ENCODE results near the gene RASIP1. TPM values are rescaled to one million over a fixed set of nuclear protein-coding genes. Genes with fewer than 3 reads are reported as not detected.

RASIP1 gene
- polyA plus RNA-seq, 2 of the 4 experiments (the other 2 are of a cell fraction): 0.36 to 0.40 TPM

- no peaks in the 10 kb centered on the region for H3K9me3 ChIP-seq
- no peak for TF ChIP-seq GATA3 (IDR thresholded peaks at IDR 0.05; ENCODE audit: borderline replicate concordance)
- TF ChIP-seq EHF (CRISPR knock-in tag; IDR thresholded peaks at IDR 0.05): no peak
- no peak for TF ChIP-seq ESRRA (IDR thresholded peaks at IDR 0.05; ENCODE audit: borderline replicate concordance, low read length)
- TF ChIP-seq ZSCAN20 (CRISPR knock-in tag; IDR thresholded peaks at IDR 0.05): no peak
- TF ChIP-seq ZC3H11A (IDR thresholded peaks at IDR 0.05): no peak
- no peak for TF ChIP-seq TFCP2L1 (CRISPR knock-in tag; IDR thresholded peaks at IDR 0.05)
- TF ChIP-seq PHF8 (IDR thresholded peaks at IDR 0.05; ENCODE audit: borderline replicate concordance, low read depth): no peak
- no peak for TF ChIP-seq ELK1 (IDR thresholded peaks at IDR 0.05; ENCODE audit: low read depth, low read length)
- no peak for TF ChIP-seq CBX8 (IDR thresholded peaks at IDR 0.05)
- TF ChIP-seq BHLHE40 (IDR thresholded peaks at IDR 0.05; ENCODE audit: low read depth, low read length): no peak
- no peak for FAIRE-seq
- CTCF ChIA-PET: interaction anchor here (0.6 to 6.1 kb wide), 17 partner anchors 9 to 710 kb away, joined by 3 to 151 read pairs (median 21); partner anchors contain the start of genes CA11 and FUT2
- POLR2A ChIA-PET: no interaction called here
- ATAC-seq: no peak
- no peak overlapping the region for H3K27ac ChIP-seq
- H3K4me1 ChIP-seq: peaks cover 5% of the 10 kb centered on the region; the same call in 1 of the 3 replicates
- WGBS (ENCODE audit: missing lambda C conversion rate): 83% methylated on average over 24 of the region's 25 CpGs
- no peak overlapping the region for H3K4me2 ChIP-seq
- H3K4me3 ChIP-seq: no peak overlapping the region
- no peak for DNase-seq (ENCODE audit: low read depth in 1 of 2, low spot score in 1 of 2)
These were observed 66.8 kb downstream of the RASIP1 start for GRCh38 chr19:48673436-48674100.

GRCh38 chr19:48672994-48673393, 67.4 kb downstream of the RASIP1 start, which contains the start of gene NTN5:
NTN5 (minus strand) TSS chr19:48673017; CDS start chr19:48670986, 2,031 bp downstream.
- H3K4me2 ChIP-seq: no peak within 1 kb of the TSS
- TF ChIP-seq EP300 (IDR thresholded peaks at IDR 0.05): no peak
- TF ChIP-seq ZNF302 (CRISPR knock-in tag; IDR thresholded peaks at IDR 0.05): no peak
- TF ChIP-seq HOXB5 (CRISPR knock-in tag; IDR thresholded peaks at IDR 0.05): no peak
- TF ChIP-seq CBX2 (IDR thresholded peaks at IDR 0.05; ENCODE audit: borderline replicate concordance, low read depth): no peak
- TF ChIP-seq PBX3 (IDR thresholded peaks at IDR 0.05): no peak
- no peak for TF ChIP-seq PHF8 (IDR thresholded peaks at IDR 0.05; ENCODE audit: borderline replicate concordance, low read depth)
- no peak for TF ChIP-seq FOXS1 (CRISPR knock-in tag; IDR thresholded peaks at IDR 0.05)
- TF ChIP-seq RCOR1 (IDR thresholded peaks at IDR 0.05; ENCODE audit: low read depth, low read length): no peak
- no peak for TF ChIP-seq FOSL2 (IDR thresholded peaks at IDR 0.05)
- TF ChIP-seq FOSL2 (CRISPR knock-in tag; IDR thresholded peaks at IDR 0.05): no peak
- no peak for TF ChIP-seq ZSCAN20 (CRISPR knock-in tag; IDR thresholded peaks at IDR 0.05)
- no peak for TF ChIP-seq FOSB (CRISPR knock-in tag; IDR thresholded peaks at IDR 0.05)
- no peak for TF ChIP-seq POLR2AphosphoS2 (conservative IDR thresholded peaks at IDR 0.05; ENCODE audit: low read length)
- TF ChIP-seq ELK1 (IDR thresholded peaks at IDR 0.05; ENCODE audit: low read depth, low read length): no peak
- TF ChIP-seq GATA3 (IDR thresholded peaks at IDR 0.05; ENCODE audit: borderline replicate concordance): no peak
- no peak for TF ChIP-seq E2F6 (IDR thresholded peaks at IDR 0.05; ENCODE audit: borderline replicate concordance, low read depth)
- TF ChIP-seq POLR2A (IDR thresholded peaks at IDR 0.05; ENCODE audit: low read length): no peak
- ATAC-seq: no peak
- WGBS (ENCODE audit: missing lambda C conversion rate): 86% methylated on average over 21 of the region's 25 CpGs
- no peak within 1 kb of the TSS for H3K4me3 ChIP-seq
- H3K9me3 ChIP-seq: no peaks in the 10 kb centered on the region
- no peak within 1 kb of the TSS for H3K27ac ChIP-seq
- DNase-seq (ENCODE audit: low read depth in 1 of 2, low spot score in 1 of 2): no peak
- peaks cover 5% of the 10 kb centered on the region; the same call in 1 of the 3 replicates for H3K4me1 ChIP-seq
- FAIRE-seq: no peak
- POLR2A ChIA-PET: no interaction called here
- CTCF ChIA-PET: interaction anchor here (0.9 to 6.1 kb wide), 7 partner anchors 8 to 145 kb away, joined by 3 to 151 read pairs (median 39); partner anchors contain the start of genes CA11 and FUT2
